CD8-positive, alpha-beta memory T cell (primary cell): ENCODE measurements around the gene RIPOR3. TPM values are rescaled to one million over a fixed set of nuclear protein-coding genes. Genes with fewer than 3 reads are reported as not detected.

Experiments used
- CTCF ChIA-PET: fragments of 350-600 bp; sonication (Branson Sonifier 250); formaldehyde crosslinking; loops from one replicate; lab custom pipeline; 2021; ENCODE audit warnings: antibody characterized with exemption; lab: Charles Lee
- POLR2A ChIA-PET: fragments of 350-600 bp; sonication (Branson Sonifier 250); formaldehyde crosslinking; loops from one replicate; lab custom pipeline; 2021; ENCODE audit warnings: antibody characterized with exemption; lab: Charles Lee
- DNase-seq, 5 donors: peaks; one replicate each; pipeline versions ENCODE4 v3.0.0 to v3.0.0-alpha.2; 2020 to 2022; ENCODE audit warnings: mixed read lengths in 1 of 5
- H3K27ac ChIP-seq: one replicate; pipeline ENCODE4 v1.7.0; 2013; ENCODE audit warnings: low read depth, mild to moderate bottlenecking, low read length, moderate library complexity
- H3K27me3 ChIP-seq: 2 replicates; pipeline ENCODE4 v1.7.0; 2013; ENCODE audit warnings: low read length, mild to moderate bottlenecking; ENCODE audit not compliant: insufficient read depth, poor library complexity, severe bottlenecking
- H3K36me3 ChIP-seq: 2 replicates; pipeline ENCODE4 v1.7.0; 2013; ENCODE audit warnings: mild to moderate bottlenecking, low read length, moderate library complexity; ENCODE audit not compliant: insufficient read depth
- H3K4me1 ChIP-seq: 2 replicates; pipeline ENCODE4 v1.7.0; 2013; ENCODE audit warnings: mild to moderate bottlenecking, low read length, moderate library complexity; ENCODE audit not compliant: insufficient read depth
- H3K4me3 ChIP-seq: 2 replicates; pipeline ENCODE4 v1.7.0; 2013; ENCODE audit warnings: mild to moderate bottlenecking, low read length
- H3K9me3 ChIP-seq: 2 replicates; pipeline ENCODE4 v1.7.0; 2013; ENCODE audit warnings: mild to moderate bottlenecking, low read length
- H3K27ac Mint-ChIP-seq, 8 donors: one replicate each; pipeline ENCODE4 v1.8.0; 2020 to 2021; ENCODE audit warnings: mixed read lengths in 8 of 8, mild to moderate bottlenecking in 6 of 8, inconsistent platforms in 3 of 8, moderate library complexity in 3 of 8
- H3K27me3 Mint-ChIP-seq, 2 donors: one replicate each; pipeline ENCODE4 v1.8.0; 2020 to 2021; ENCODE audit warnings: mixed read lengths in 2 of 2, mild to moderate bottlenecking in 1 of 2, moderate library complexity in 1 of 2
- H3K36me3 Mint-ChIP-seq, 3 donors: one replicate each; pipeline ENCODE4 v1.8.0; 2020 to 2021; ENCODE audit warnings: mixed read lengths in 3 of 3, inconsistent platforms in 1 of 3, mild to moderate bottlenecking in 1 of 3
- H3K4me1 Mint-ChIP-seq, 3 donors: one replicate each; pipeline ENCODE4 v1.8.0; 2020 to 2021; ENCODE audit warnings: mixed read lengths in 3 of 3, inconsistent platforms in 1 of 3, mild to moderate bottlenecking in 1 of 3
- H3K4me3 Mint-ChIP-seq, 7 donors: one replicate each; pipeline ENCODE4 v1.8.0; 2020 to 2021; ENCODE audit warnings: mixed read lengths in 7 of 7, mild to moderate bottlenecking in 6 of 7, moderate library complexity in 4 of 7, inconsistent platforms in 2 of 7
- H3K9me3 Mint-ChIP-seq, 5 donors: one replicate each; pipeline ENCODE4 v1.8.0; 2020 to 2022; ENCODE audit warnings: mixed read lengths in 5 of 5, mild to moderate bottlenecking in 3 of 5, moderate library complexity in 2 of 5, inconsistent platforms in 1 of 5
- polyA plus RNA-seq: library from polyadenylated mRNA; unstranded; fragments of 300-500 nt; fragmentation: Illumina TruSeq; gene quantifications from one replicate; pipeline ENCODE4 v1.2.3, GENCODE V29; 2021
- total RNA-seq, 2 experiments: library from RNA; stranded (reverse); gene quantifications; one replicate each; pipeline ENCODE4 v1.2.3, GENCODE V29; 2021

The RIPOR3 gene, protein sequence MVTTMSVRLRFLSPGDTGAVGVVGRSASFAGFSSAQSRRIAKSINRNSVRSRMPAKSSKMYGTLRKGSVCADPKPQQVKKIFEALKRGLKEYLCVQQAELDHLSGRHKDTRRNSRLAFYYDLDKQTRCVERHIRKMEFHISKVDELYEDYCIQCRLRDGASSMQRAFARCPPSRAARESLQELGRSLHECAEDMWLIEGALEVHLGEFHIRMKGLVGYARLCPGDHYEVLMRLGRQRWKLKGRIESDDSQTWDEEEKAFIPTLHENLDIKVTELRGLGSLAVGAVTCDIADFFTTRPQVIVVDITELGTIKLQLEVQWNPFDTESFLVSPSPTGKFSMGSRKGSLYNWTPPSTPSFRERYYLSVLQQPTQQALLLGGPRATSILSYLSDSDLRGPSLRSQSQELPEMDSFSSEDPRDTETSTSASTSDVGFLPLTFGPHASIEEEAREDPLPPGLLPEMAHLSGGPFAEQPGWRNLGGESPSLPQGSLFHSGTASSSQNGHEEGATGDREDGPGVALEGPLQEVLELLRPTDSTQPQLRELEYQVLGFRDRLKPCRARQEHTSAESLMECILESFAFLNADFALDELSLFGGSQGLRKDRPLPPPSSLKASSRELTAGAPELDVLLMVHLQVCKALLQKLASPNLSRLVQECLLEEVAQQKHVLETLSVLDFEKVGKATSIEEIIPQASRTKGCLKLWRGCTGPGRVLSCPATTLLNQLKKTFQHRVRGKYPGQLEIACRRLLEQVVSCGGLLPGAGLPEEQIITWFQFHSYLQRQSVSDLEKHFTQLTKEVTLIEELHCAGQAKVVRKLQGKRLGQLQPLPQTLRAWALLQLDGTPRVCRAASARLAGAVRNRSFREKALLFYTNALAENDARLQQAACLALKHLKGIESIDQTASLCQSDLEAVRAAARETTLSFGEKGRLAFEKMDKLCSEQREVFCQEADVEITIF
- total RNA-seq (not detected), polyA plus RNA-seq (1.8 TPM)

DNA sequence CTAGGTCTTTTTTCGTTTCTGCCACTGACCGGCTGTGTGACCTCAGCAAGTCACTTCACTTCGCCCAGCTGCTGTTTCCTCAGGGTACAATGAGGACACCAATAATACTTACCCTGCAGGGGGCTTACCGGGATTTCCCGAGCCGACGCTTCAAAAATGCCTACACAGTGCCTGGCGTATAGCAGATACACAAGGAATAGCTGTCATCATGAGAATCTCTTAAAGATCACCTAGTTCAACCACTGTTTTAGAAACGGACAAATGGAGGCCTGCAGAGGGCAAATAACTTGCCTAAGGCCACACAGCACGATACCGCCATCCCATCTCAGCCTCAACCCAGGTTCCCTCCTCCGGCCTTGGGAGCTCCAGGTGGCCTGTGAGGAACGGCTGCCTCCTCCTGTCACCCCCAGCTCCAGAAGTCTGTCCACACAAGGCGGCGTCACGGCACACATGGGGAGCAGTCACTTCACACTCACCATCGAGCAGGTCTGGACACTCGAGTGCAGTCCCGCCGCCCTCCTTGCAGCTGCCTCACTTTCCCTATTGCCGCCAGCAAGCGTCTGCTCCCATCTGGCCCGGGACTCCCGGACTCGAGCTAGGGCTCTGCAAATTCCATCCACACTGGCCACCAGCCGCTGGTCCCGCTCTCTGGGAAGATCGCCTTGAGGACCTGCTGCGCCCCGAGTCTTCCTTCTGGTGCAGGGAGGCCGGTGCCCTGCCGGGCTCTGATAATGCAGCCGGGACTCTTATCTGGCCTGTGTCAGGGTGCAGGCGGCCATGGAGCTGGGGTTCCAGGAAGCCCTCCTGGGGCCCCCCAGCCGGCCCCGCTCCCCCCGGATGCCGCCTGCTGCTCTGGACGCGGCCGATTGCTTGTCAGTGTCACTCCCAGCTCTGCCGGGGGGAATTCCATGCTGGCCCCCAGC is at the start of gene RIPOR3:
RIPOR3 (minus strand) TSS at position 893 of the 923 bp plus-strand sequence; CDS start at position 479, 414 bp downstream.
- DNase-seq: no peak
- H3K4me1 Mint-ChIP-seq: peaks cover 0 to 20% (median 8%) of the 10 kb centered on the region in 3 donors
- POLR2A ChIA-PET: no interaction called here
- no peaks in the 10 kb centered on the region for H3K36me3 Mint-ChIP-seq
- peaks cover 9% of the 10 kb centered on the region for H3K27me3 ChIP-seq
- no peaks in the 10 kb centered on the region for H3K4me1 ChIP-seq
- no peaks in the 10 kb centered on the region for H3K9me3 ChIP-seq
- peak within 1 kb of the TSS in 4 of 7 donors; percentile 8 to 79 (median 21) for H3K4me3 Mint-ChIP-seq
- CTCF ChIA-PET: no interaction called here
- no peaks in the 10 kb centered on the region for H3K36me3 ChIP-seq
- no peaks in the 10 kb centered on the region for H3K9me3 Mint-ChIP-seq
- peak within 1 kb of the TSS; percentile 65 for H3K27ac ChIP-seq
- H3K27ac Mint-ChIP-seq: peak within 1 kb of the TSS in 2 of 8 donors; percentile 26 to 83
- H3K4me3 ChIP-seq: peak within 1 kb of the TSS; percentile 19
- H3K27me3 Mint-ChIP-seq: peaks cover 35 to 56% of the 10 kb centered on the region in 2 donors

DNA sequence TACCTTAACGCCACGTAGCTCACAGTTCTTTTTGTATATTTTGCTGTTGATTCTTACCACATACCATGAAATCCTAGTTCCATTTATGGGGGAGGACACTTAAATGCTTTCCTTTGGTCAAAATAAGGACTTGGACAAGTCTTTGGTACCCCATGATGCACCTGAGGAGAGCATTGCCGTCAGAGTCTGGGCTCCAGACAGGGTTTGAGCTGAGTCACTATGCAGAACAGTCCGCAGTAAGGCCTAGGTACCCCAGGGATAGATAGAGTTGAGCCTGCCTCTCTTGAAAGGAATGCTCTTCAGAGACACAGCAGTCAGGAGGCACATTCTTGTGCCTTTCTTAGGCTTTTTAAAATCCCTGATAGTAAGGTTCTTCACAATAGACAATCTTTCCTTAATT is 46.0 kb upstream of the RIPOR3 start:
- Mint-ChIP-seq H3K27me3 (no peaks in the 10 kb centered on the region), H3K9me3 (no peaks in the 10 kb centered on the region), H3K27ac (peak overlapping the region in 1 of 8 donors; percentile 3), H3K36me3 (peaks cover 0 to 37% (median 9%) of the 10 kb centered on the region in 3 donors), H3K4me3 (no peak overlapping the region), H3K4me1 (peaks cover 29 to 47% (median 44%) of the 10 kb centered on the region in 3 donors)
- H3K27me3 ChIP-seq: no peaks in the 10 kb centered on the region
- no peak overlapping the region for H3K4me3 ChIP-seq
- no peak overlapping the region for H3K27ac ChIP-seq
- ChIA-PET CTCF (interaction anchor here (1.6 kb wide), 1 partner anchor 12 kb away, joined by 8 read pairs; no protein-coding TSS in a partner anchor), POLR2A (no interaction called here)
- DNase-seq: no peak
- H3K9me3 ChIP-seq: no peaks in the 10 kb centered on the region
- peaks cover 6% of the 10 kb centered on the region for H3K36me3 ChIP-seq
- H3K4me1 ChIP-seq: peaks cover 14% of the 10 kb centered on the region

DNA sequence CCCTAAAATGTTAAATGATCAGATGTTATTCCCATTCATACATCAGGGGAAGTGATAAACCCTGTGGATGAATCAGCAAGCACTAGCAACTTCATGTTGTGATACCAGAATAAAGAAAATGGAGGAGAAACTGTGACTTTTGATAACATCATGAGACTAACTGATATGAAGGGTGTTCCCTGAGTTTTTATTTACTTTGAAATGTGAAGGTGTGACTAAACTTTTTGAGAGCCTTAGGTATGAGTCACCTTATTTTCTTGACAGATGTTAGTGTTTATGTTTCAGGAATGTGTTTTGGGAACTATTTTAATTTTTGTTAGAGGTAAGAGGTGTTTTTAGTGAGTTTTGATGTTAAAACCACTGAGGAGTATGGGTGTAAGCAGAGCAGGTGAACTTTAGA is 44.5 kb upstream of the RIPOR3 start:
- Histone ChIP-seq H3K36me3 (peaks cover 6% of the 10 kb centered on the region), H3K27me3 (no peaks in the 10 kb centered on the region), H3K9me3 (no peaks in the 10 kb centered on the region), H3K4me1 (peaks cover 18% of the 10 kb centered on the region), H3K4me3 (no peak overlapping the region), H3K27ac (no peak overlapping the region)
- H3K4me1 Mint-ChIP-seq: peaks cover 28 to 48% (median 43%) of the 10 kb centered on the region in 3 donors
- ChIA-PET CTCF (no interaction called here), POLR2A (no interaction called here)
- H3K36me3 Mint-ChIP-seq: peaks cover 0 to 36% (median 6%) of the 10 kb centered on the region in 3 donors
- peak overlapping the region in 1 of 8 donors; percentile 44 for H3K27ac Mint-ChIP-seq
- no peak overlapping the region for H3K4me3 Mint-ChIP-seq
- DNase-seq: no peak
- no peaks in the 10 kb centered on the region for H3K27me3 Mint-ChIP-seq
- H3K9me3 Mint-ChIP-seq: no peaks in the 10 kb centered on the region

DNA sequence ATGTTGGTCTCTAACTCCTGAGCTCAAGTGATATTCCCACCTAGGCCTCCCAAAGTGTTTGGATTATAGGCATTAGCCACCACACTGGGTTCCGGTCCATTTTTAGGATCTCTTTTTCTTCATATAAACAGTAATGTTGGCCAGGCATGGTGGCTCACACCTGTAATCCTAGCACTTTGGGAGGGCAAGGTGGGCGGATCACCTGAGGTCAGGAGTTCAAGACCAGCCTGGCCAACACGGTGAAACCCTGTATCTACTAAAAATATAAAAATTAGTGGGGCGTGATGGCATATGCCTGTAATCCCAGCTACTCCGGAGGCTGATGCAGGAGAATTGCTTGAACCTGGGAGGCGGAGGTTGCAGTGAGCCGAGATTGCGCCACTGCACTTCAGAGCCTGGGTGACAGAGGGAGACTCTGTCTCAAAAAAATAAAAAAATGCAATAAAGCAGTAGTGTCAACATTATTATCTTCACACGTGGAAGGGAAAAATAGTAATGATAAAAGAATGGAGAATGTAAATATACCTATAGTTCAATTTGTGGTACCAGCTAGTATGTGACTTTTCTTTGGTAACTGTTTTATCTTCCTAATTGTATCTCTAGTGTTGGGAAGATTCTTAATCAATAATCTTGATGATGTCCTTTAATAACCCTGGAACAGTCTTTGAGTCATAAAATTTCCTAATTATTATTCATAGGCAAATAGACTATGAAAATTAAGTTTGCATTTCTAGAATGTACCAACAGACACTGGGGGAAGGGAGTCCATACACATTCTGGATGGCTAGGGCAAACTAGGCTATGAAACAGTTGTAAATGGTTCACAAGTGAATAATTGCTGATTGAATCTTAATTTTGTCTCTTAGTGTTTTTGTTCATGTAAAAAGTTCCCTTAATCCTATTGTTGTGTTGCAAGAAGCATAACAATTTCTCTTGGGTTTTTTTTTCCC is 43.7 kb upstream of the RIPOR3 start:
- H3K27me3 ChIP-seq: no peaks in the 10 kb centered on the region
- Mint-ChIP-seq H3K27ac (peak overlapping the region in 1 of 8 donors; percentile 50), H3K9me3 (no peaks in the 10 kb centered on the region), H3K4me1 (peaks cover 29 to 51% (median 48%) of the 10 kb centered on the region in 3 donors), H3K4me3 (peak overlapping the region in 1 of 7 donors; percentile 48), H3K36me3 (peaks cover 0 to 34% (median 6%) of the 10 kb centered on the region in 3 donors), H3K27me3 (no peaks in the 10 kb centered on the region)
- H3K4me3 ChIP-seq: no peak overlapping the region
- H3K4me1 ChIP-seq: peaks cover 23% of the 10 kb centered on the region
- H3K9me3 ChIP-seq: no peaks in the 10 kb centered on the region
- ChIA-PET CTCF (interaction anchor here (1.2 to 1.4 kb wide), 2 partner anchors 14 to 197 kb away, joined by 3 to 4 read pairs; partner anchors contain the start of gene ADNP), POLR2A (no interaction called here)
- H3K27ac ChIP-seq: no peak overlapping the region
- no peak for DNase-seq
- H3K36me3 ChIP-seq: peaks cover 6% of the 10 kb centered on the region

DNA sequence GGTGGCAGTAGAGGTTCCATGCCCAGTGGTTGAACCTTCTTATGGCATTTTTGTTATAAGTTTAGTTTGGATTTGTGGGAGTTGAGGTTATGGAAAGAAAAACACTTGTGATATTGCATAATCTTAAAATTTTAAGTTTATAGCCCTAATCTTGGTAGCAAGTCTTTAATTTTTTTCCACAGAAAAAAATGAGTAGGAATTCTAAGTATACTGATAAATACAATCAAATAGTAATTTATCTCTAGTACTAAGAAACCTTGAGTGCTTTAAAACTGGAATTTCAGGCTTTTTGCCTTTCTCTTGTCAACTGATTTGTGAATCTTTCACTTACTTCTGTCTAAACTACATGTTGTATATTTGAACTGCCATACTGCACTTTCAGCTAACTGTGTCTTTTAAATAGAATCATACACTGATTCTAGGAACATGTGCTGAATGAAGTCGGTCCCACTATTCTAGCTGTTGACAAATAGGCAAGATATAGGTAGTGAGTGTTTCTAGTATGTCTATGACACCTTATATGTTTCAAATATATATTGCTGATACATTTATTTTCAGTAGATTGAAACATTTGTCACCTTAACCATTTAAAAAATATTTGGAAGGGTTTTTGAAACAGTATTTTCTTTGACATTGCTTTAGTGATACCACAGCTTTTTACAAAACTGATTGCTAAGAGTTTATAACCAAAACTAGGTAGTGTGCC is 42.5 kb upstream of the RIPOR3 start:
- H3K4me3 Mint-ChIP-seq: peak overlapping the region in 5 of 7 donors; percentile 8 to 81 (median 60)
- no peaks in the 10 kb centered on the region for H3K27me3 ChIP-seq
- H3K27ac ChIP-seq: no peak overlapping the region
- peaks cover 23% of the 10 kb centered on the region for H3K4me1 ChIP-seq
- H3K9me3 ChIP-seq: no peaks in the 10 kb centered on the region
- no peak for DNase-seq
- peak overlapping the region in 1 of 8 donors; percentile 92 for H3K27ac Mint-ChIP-seq
- CTCF ChIA-PET: interaction anchor here (1.2 to 3.0 kb wide), 5 partner anchors 15 to 198 kb away, joined by 3 to 13 read pairs (median 4); partner anchors contain the start of gene ADNP
- peaks cover 0 to 25% (median 4%) of the 10 kb centered on the region in 3 donors for H3K36me3 Mint-ChIP-seq
- H3K4me3 ChIP-seq: no peak overlapping the region
- peaks cover 6% of the 10 kb centered on the region for H3K36me3 ChIP-seq
- no peaks in the 10 kb centered on the region for H3K27me3 Mint-ChIP-seq
- no peaks in the 10 kb centered on the region for H3K9me3 Mint-ChIP-seq
- POLR2A ChIA-PET: interaction anchor here (0.7 kb wide), 1 partner anchor 1060 kb away, joined by 3 read pairs; no protein-coding TSS in a partner anchor
- H3K4me1 Mint-ChIP-seq: peaks cover 25 to 48% (median 44%) of the 10 kb centered on the region in 3 donors
